ENCODE measurements around the gene PTPRF. TPM values are rescaled to one million over a fixed set of nuclear protein-coding genes. Genes with fewer than 3 reads are reported as not detected.

PTPRF gene
- total RNA-seq, 2 experiments from 2014 or later, result 0.37 to 0.42 TPM

DNA sequence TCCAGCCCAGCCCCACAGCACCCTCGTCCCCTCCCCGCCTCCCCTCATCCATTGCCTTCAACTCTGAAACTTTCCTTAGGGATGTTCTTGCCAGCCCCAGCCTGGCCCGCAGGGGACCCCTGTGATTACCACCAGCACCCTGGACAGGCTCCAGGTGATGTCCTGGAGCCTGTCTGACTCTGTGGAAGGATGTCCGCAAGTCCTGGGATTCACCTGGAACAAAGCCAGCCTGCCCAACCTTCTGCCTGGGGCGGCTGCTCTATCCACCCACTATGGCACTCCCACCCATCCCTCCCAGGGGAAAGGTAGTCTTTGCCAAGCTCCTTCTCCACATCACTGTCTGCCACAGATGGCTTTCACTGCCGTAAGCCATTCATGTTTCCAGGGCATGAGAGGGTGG, 24.4 kb upstream of the PTPRF start:
- peaks cover 1% of the 10 kb centered on the region for H3K9me3 Mint-ChIP-seq

GRCh38 chr1:43507296-43508295, 23.1 kb upstream of the PTPRF start:
- peaks cover 2% of the 10 kb centered on the region for H3K27me3 Mint-ChIP-seq
- peaks cover 10% of the 10 kb centered on the region for H3K4me1 Mint-ChIP-seq
- POLR2A ChIA-PET, result no interaction called here
- CTCF ChIA-PET, result no interaction called here
- H3K9me3 Mint-ChIP-seq, result peaks cover 5% of the 10 kb centered on the region
- no peak for DNase-seq
- H3K27ac Mint-ChIP-seq, result no peak overlapping the region
- H3K36me3 Mint-ChIP-seq (ENCODE audit: low read depth), result peaks cover 4% of the 10 kb centered on the region
- no peak overlapping the region for H3K4me3 Mint-ChIP-seq

More for the DNA sequence above, 24.4 kb upstream of the PTPRF start:
- ChIA-PET POLR2A (no interaction called here), CTCF (no interaction called here)
- Mint-ChIP-seq H3K4me1 (peaks cover 10% of the 10 kb centered on the region), H3K36me3 (ENCODE audit: low read depth) (peaks cover under 1% of the 10 kb centered on the region), H3K27ac (no peak overlapping the region), H3K27me3 (no peaks in the 10 kb centered on the region), H3K4me3 (no peak overlapping the region)
- no peak for DNase-seq

DNA sequence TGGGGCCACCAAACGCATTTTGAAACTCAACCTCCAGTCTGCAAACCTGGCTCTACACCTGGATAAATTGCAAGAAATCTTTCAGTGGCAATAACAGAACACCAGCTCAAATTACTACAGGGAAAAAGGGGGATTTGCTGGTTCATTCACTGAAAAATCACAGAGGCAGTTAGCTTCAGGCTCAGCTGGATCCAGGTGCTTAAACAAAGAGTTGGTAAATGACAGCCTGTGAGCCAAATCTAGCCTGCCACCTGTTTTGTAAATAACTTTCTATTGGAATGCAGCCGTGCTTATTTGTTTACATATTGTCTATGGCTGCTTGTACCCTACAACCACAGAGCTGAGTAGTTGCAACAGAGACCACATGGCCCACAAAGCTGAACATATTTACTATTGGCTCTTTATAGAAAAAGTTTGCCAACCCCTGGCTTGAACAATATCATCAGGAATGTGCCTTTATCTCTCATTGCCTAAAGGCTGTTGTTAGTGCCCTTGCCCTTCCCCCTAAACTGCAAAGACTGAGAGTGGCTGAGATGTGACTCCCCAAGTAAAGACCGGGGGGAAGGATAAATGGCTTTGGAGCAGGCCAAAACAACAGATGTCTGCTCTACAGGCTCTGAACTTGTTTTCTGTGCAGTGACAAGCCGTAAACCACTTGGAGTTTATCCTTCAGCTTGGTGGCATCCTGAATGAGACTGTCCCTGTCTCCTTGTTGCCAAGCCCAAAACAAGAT, 21.5 kb upstream of the PTPRF start:
- Mint-ChIP-seq H3K4me3 (no peak overlapping the region), H3K4me1 (peaks cover 10% of the 10 kb centered on the region), H3K27me3 (peaks cover 2% of the 10 kb centered on the region), H3K9me3 (peaks cover 5% of the 10 kb centered on the region), H3K27ac (no peak overlapping the region), H3K36me3 (ENCODE audit: low read depth) (peaks cover 4% of the 10 kb centered on the region)
- POLR2A ChIA-PET, result no interaction called here
- DNase-seq, result no peak
- CTCF ChIA-PET, result no interaction called here

DNA sequence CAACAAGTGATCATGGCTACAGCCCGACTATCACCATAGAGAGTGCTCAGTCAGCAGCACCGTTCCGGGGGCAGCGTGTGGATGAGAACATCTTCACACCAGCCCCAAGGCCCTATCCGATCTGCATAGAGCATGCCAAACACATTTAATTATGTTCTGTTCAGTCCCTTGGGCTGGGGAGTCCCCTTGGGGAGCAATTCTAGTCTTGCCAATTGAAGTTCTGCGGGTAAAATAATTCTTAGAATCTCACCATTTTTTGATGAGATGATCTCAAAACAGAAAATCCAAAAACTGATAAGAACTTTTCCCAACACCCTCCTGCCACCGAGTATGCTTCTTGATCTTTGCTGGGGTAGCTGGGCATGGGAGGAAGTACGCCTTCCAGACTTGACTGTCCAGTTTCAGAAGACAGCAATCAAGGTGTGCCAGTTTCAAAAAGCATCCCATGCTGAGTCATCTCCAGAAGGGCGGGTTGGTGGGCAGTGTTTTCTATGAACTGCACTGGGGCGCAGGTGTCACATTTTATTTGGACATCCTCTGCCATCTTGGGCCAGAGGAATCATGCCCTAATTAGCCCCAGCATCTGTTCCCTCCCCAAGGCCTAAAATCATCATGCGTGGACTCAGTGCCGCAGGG, 20.8 kb upstream of the PTPRF start:
- no peak overlapping the region for H3K4me3 Mint-ChIP-seq
- no peak for DNase-seq
- H3K27ac Mint-ChIP-seq, result no peak overlapping the region

DNA sequence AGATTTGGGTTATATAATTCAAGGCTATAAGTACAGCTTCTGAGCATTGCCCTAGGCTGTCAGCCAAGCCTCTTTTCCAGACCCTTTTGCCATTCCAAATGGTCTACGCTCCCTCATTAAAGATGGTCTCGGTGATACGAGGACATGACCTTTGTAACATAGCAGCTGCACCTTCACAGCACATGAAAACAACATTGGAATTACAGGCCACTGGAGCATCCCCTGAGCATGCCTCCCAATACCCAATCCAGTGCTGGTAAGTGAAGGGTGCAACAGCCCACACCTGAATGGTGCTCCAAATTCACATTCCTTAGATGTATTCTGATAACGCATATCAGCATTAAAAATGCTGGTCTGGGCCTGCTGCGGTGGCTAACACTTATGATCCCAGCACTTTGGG, 20.1 kb upstream of the PTPRF start:
- CTCF ChIA-PET, result no interaction called here
- no peak for DNase-seq
- POLR2A ChIA-PET, result no interaction called here

More for the DNA sequence above, 20.8 kb upstream of the PTPRF start:
- ChIA-PET POLR2A (no interaction called here), CTCF (no interaction called here)
- peaks cover 4% of the 10 kb centered on the region for H3K36me3 Mint-ChIP-seq (ENCODE audit: low read depth)
- H3K27me3 Mint-ChIP-seq, result peaks cover 2% of the 10 kb centered on the region
- peaks cover 5% of the 10 kb centered on the region for H3K9me3 Mint-ChIP-seq
- peaks cover 10% of the 10 kb centered on the region for H3K4me1 Mint-ChIP-seq

GRCh38 chr1:43511394-43511793, 19.3 kb upstream of the PTPRF start:
- POLR2A ChIA-PET, result no interaction called here

More for the DNA sequence above, 20.1 kb upstream of the PTPRF start:
- Mint-ChIP-seq H3K27ac (no peak overlapping the region), H3K4me3 (no peak overlapping the region), H3K9me3 (peaks cover 5% of the 10 kb centered on the region), H3K4me1 (peaks cover 10% of the 10 kb centered on the region), H3K27me3 (peaks cover 2% of the 10 kb centered on the region), H3K36me3 (ENCODE audit: low read depth) (peaks cover 4% of the 10 kb centered on the region)

GRCh38 chr1:43512133-43512532, 18.6 kb upstream of the PTPRF start:
- DNase-seq, result no peak
- POLR2A ChIA-PET, result no interaction called here
- H3K27ac Mint-ChIP-seq, result no peak overlapping the region
- CTCF ChIA-PET, result no interaction called here
- H3K4me1 Mint-ChIP-seq, result peaks cover 10% of the 10 kb centered on the region
- peaks cover 5% of the 10 kb centered on the region for H3K9me3 Mint-ChIP-seq
- peaks cover 6% of the 10 kb centered on the region for H3K27me3 Mint-ChIP-seq
- peaks cover 4% of the 10 kb centered on the region for H3K36me3 Mint-ChIP-seq (ENCODE audit: low read depth)
- no peak overlapping the region for H3K4me3 Mint-ChIP-seq

More at GRCh38 chr1:43511394-43511793, 19.3 kb upstream of the PTPRF start:
- peaks cover 10% of the 10 kb centered on the region for H3K4me1 Mint-ChIP-seq
- CTCF ChIA-PET, result interaction anchor here (0.6 kb wide), 1 partner anchor 26 kb away, joined by 3 read pairs; no protein-coding TSS in a partner anchor
- H3K36me3 Mint-ChIP-seq (ENCODE audit: low read depth), result peaks cover 4% of the 10 kb centered on the region
- H3K27ac Mint-ChIP-seq, result no peak overlapping the region
- no peak overlapping the region for H3K4me3 Mint-ChIP-seq
- H3K9me3 Mint-ChIP-seq, result peaks cover 5% of the 10 kb centered on the region
- no peak for DNase-seq
- H3K27me3 Mint-ChIP-seq, result peaks cover 2% of the 10 kb centered on the region

- no peak overlapping the region for H3K27ac Mint-ChIP-seq
- H3K27me3 Mint-ChIP-seq, result peaks cover 7% of the 10 kb centered on the region
- ChIA-PET POLR2A (no interaction called here), CTCF (interaction anchor here (0.7 kb wide), 1 partner anchor 194 kb away, joined by 3 read pairs; the partner anchor contains the start of gene ST3GAL3)
- H3K36me3 Mint-ChIP-seq (ENCODE audit: low read depth), result peaks cover 4% of the 10 kb centered on the region
- no peak overlapping the region for H3K4me3 Mint-ChIP-seq
- peaks cover 5% of the 10 kb centered on the region for H3K9me3 Mint-ChIP-seq
- H3K4me1 Mint-ChIP-seq, result peaks cover 10% of the 10 kb centered on the region
- no peak for DNase-seq
These were observed 18.0 kb upstream of the PTPRF start for GRCh38 chr1:43512681-43513080.

GRCh38 chr1:43513471-43514173, 17.1 kb upstream of the PTPRF start:
- DNase-seq, result no peak
- ChIA-PET POLR2A (no interaction called here), CTCF (interaction anchor here (0.7 kb wide), 1 partner anchor 194 kb away, joined by 3 read pairs; the partner anchor contains the start of gene ST3GAL3)
- H3K27me3 Mint-ChIP-seq, result peaks cover 7% of the 10 kb centered on the region
- no peak overlapping the region for H3K27ac Mint-ChIP-seq
- peaks cover 5% of the 10 kb centered on the region for H3K9me3 Mint-ChIP-seq
- H3K36me3 Mint-ChIP-seq (ENCODE audit: low read depth), result peaks cover 4% of the 10 kb centered on the region
- H3K4me1 Mint-ChIP-seq, result peaks cover 9% of the 10 kb centered on the region
- no peak overlapping the region for H3K4me3 Mint-ChIP-seq

- Mint-ChIP-seq H3K27me3 (peaks cover 33% of the 10 kb centered on the region), H3K9me3 (no peaks in the 10 kb centered on the region), H3K4me1 (no peaks in the 10 kb centered on the region), H3K36me3 (ENCODE audit: low read depth) (no peaks in the 10 kb centered on the region), H3K4me3 (no peak overlapping the region), H3K27ac (no peak overlapping the region)
- POLR2A ChIA-PET, result no interaction called here
- no peak for DNase-seq
- CTCF ChIA-PET, result no interaction called here
These were observed 11.6 kb upstream of the PTPRF start for GRCh38 chr1:43518935-43519686.

GRCh38 chr1:43520100-43520778, 10.4 kb upstream of the PTPRF start:
- Mint-ChIP-seq H3K9me3 (no peaks in the 10 kb centered on the region), H3K4me1 (no peaks in the 10 kb centered on the region), H3K4me3 (no peak overlapping the region), H3K36me3 (ENCODE audit: low read depth) (no peaks in the 10 kb centered on the region), H3K27me3 (peaks cover 33% of the 10 kb centered on the region), H3K27ac (no peak overlapping the region)
- POLR2A ChIA-PET, result no interaction called here
- CTCF ChIA-PET, result interaction anchor here (1.0 to 1.1 kb wide), 2 partner anchors 11 to 414 kb away, joined by 4 to 5 read pairs; partner anchors contain the start of genes ARTN and PTPRF
- no peak for DNase-seq
